Urinary bladder (tissue), 4 donors: ENCODE measurements around the gene LBR. TPM values are rescaled to one million over a fixed set of nuclear protein-coding genes. Genes with fewer than 3 reads are reported as not detected.

Experiments
- DNase-seq: peaks from one replicate; pipeline ENCODE4 v3.0.0-alpha.2; 2015; ENCODE audit errors: extremely low spot score
- H3K27ac ChIP-seq: one replicate; pipeline ENCODE4 v1.5.1; 2013; ENCODE audit warnings: low read depth, mild to moderate bottlenecking, moderate library complexity
- H3K36me3 ChIP-seq: one replicate; pipeline ENCODE4 v1.6.1; 2013; ENCODE audit warnings: mild to moderate bottlenecking, moderate library complexity; ENCODE audit not compliant: insufficient read depth
- H3K4me1 ChIP-seq: one replicate; pipeline ENCODE4 v1.6.1; 2013; ENCODE audit warnings: mild to moderate bottlenecking, moderate library complexity; ENCODE audit not compliant: insufficient read depth
- H3K4me3 ChIP-seq: one replicate; pipeline ENCODE4 v1.5.1; 2013; ENCODE audit warnings: low read depth, low read length
- WGBS: extraction: QIAGEN DNeasy Blood & Tissue Kit; methylation state at CpG from one replicate; pipeline ENCODE4 v1.1.7; 2013; 5-methylcytosine and 5-hydroxymethylcytosine counted together
- polyA plus RNA-seq: library from polyadenylated mRNA; stranded (reverse); fragments of 200-250 nt; gene quantifications from one replicate; pipeline ENCODE4 v1.2.3, GENCODE V29; 2013
- total RNA-seq: library from RNA; depleted of rRNA; stranded (reverse); fragments of >200 nt; gene quantifications from one replicate; pipeline ENCODE4 v1.2.3, GENCODE V29; 2014
- donor health status: healthy with polysubstance abuse.
- donor health status: healthy.

The LBR gene
- total and polyA plus RNA-seq, 2 donors, result 62.0 to 128 TPM

GRCh38 chr1:225445639-225446594, 18.1 kb upstream of the LBR start:
- no peak for DNase-seq
- peak overlapping the region; percentile 80 for H3K27ac ChIP-seq
- WGBS, result 58% methylated on average over 9 of the region's 9 CpGs
- no peak overlapping the region for H3K4me3 ChIP-seq
- H3K4me1 ChIP-seq, result peaks cover 2% of the 10 kb centered on the region
- no peaks in the 10 kb centered on the region for H3K36me3 ChIP-seq

- WGBS, result 81% methylated on average over 3 of the region's 3 CpGs
- Histone ChIP-seq H3K36me3 (no peaks in the 10 kb centered on the region), H3K4me3 (no peak overlapping the region)
Measured at GRCh38 chr1:225442123-225442505, 14.3 kb upstream of the LBR start.

GRCh38 chr1:225441314-225442122, 13.7 kb upstream of the LBR start:
- Histone ChIP-seq H3K4me3 (no peak overlapping the region), H3K4me1 (peaks cover 2% of the 10 kb centered on the region), H3K36me3 (no peaks in the 10 kb centered on the region), H3K27ac (no peak overlapping the region)
- WGBS, result 72% methylated on average over 9 of the region's 9 CpGs
- no peak for DNase-seq

More at GRCh38 chr1:225442123-225442505, 14.3 kb upstream of the LBR start:
- no peak for DNase-seq
- Histone ChIP-seq H3K4me1 (peaks cover 2% of the 10 kb centered on the region), H3K27ac (peak overlapping the region; percentile 30)

GRCh38 chr1:225440380-225441221, 12.8 kb upstream of the LBR start:
- no peak for DNase-seq
- Histone ChIP-seq H3K27ac (no peak overlapping the region), H3K36me3 (no peaks in the 10 kb centered on the region), H3K4me1 (peaks cover 2% of the 10 kb centered on the region), H3K4me3 (no peak overlapping the region)
- 70% methylated on average over 4 of the region's 4 CpGs for WGBS

- Histone ChIP-seq H3K27ac (no peak overlapping the region), H3K4me1 (peaks cover 2% of the 10 kb centered on the region), H3K4me3 (no peak overlapping the region), H3K36me3 (no peaks in the 10 kb centered on the region)
- no peak for DNase-seq
- 76% methylated on average over 5 of the region's 5 CpGs for WGBS
Measured at GRCh38 chr1:225437710-225438437, 10.0 kb upstream of the LBR start.

- Histone ChIP-seq H3K36me3 (no peaks in the 10 kb centered on the region), H3K27ac (no peak overlapping the region), H3K4me3 (no peak overlapping the region), H3K4me1 (no peaks in the 10 kb centered on the region)
- 60% methylated on average over 6 of the region's 6 CpGs for WGBS
- no peak for DNase-seq
Measured at GRCh38 chr1:225435957-225436392, 8.1 kb upstream of the LBR start.

- no peaks in the 10 kb centered on the region for H3K4me1 ChIP-seq
- H3K27ac ChIP-seq, result no peak overlapping the region
- no peaks in the 10 kb centered on the region for H3K36me3 ChIP-seq
- WGBS, result 92% methylated on average over 1 of the region's 1 CpG
- no peak for DNase-seq
- no peak overlapping the region for H3K4me3 ChIP-seq
Measured at GRCh38 chr1:225435487-225435886, 7.6 kb upstream of the LBR start.

- 79% methylated on average over 6 of the region's 6 CpGs for WGBS
- DNase-seq, result no peak
- H3K4me3 ChIP-seq, result no peak overlapping the region
- no peaks in the 10 kb centered on the region for H3K4me1 ChIP-seq
- no peak overlapping the region for H3K27ac ChIP-seq
- no peaks in the 10 kb centered on the region for H3K36me3 ChIP-seq
Measured at GRCh38 chr1:225435076-225435475, 7.2 kb upstream of the LBR start.

- Histone ChIP-seq H3K27ac (no peak overlapping the region), H3K36me3 (no peaks in the 10 kb centered on the region), H3K4me3 (no peak overlapping the region), H3K4me1 (no peaks in the 10 kb centered on the region)
- 74% methylated on average over 5 of the region's 5 CpGs for WGBS
- no peak for DNase-seq
Measured at GRCh38 chr1:225434046-225434445, 6.2 kb upstream of the LBR start.

- 94% methylated on average over 36 of the region's 36 CpGs for WGBS
- Histone ChIP-seq H3K36me3 (no peaks in the 10 kb centered on the region), H3K27ac (no peak overlapping the region), H3K4me3 (no peak overlapping the region), H3K4me1 (no peaks in the 10 kb centered on the region)
- no peak for DNase-seq
Measured at GRCh38 chr1:225431081-225431863, 3.4 kb upstream of the LBR start.

GRCh38 chr1:225430301-225430700, 2.5 kb upstream of the LBR start:
- no peaks in the 10 kb centered on the region for H3K36me3 ChIP-seq
- no peak overlapping the region for H3K4me3 ChIP-seq
- peaks cover 2% of the 10 kb centered on the region for H3K4me1 ChIP-seq
- DNase-seq, result no peak
- no peak overlapping the region for H3K27ac ChIP-seq
- 81% methylated on average over 7 of the region's 7 CpGs for WGBS

GRCh38 chr1:225428881-225429455, 1.1 kb upstream of the LBR start:
- WGBS, result 26% methylated on average over 7 of the region's 7 CpGs
- DNase-seq, result no peak
- H3K4me1 ChIP-seq, result peaks cover 2% of the 10 kb centered on the region
- peak overlapping the region; percentile 97 for H3K4me3 ChIP-seq
- no peaks in the 10 kb centered on the region for H3K36me3 ChIP-seq
- H3K27ac ChIP-seq, result no peak overlapping the region
